ENCODE data around the gene COPS2.

Gene COPS2

DNA sequence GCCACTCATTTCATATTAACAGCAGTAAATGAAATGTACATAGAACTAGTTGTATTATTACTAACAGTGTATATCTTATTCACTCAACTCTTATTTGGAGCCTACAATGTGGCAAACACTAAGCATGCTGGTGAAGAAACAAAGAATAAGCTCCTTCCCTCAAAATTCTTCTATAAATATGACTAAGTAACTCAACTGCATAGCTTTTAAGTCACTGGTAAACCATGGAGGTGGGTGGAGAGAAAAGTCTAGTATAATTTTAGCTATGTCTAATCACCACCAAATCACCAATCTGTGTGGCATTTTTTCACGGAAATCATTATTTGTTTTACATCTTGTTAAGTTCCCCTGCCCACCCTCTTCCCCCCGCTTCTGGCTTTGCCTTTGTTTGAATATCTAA is 17.5 kb downstream of the COPS2 start:
- no peak overlapping the region for H3K27ac ChIP-seq
- TF ChIP-seq, protein P1, sequence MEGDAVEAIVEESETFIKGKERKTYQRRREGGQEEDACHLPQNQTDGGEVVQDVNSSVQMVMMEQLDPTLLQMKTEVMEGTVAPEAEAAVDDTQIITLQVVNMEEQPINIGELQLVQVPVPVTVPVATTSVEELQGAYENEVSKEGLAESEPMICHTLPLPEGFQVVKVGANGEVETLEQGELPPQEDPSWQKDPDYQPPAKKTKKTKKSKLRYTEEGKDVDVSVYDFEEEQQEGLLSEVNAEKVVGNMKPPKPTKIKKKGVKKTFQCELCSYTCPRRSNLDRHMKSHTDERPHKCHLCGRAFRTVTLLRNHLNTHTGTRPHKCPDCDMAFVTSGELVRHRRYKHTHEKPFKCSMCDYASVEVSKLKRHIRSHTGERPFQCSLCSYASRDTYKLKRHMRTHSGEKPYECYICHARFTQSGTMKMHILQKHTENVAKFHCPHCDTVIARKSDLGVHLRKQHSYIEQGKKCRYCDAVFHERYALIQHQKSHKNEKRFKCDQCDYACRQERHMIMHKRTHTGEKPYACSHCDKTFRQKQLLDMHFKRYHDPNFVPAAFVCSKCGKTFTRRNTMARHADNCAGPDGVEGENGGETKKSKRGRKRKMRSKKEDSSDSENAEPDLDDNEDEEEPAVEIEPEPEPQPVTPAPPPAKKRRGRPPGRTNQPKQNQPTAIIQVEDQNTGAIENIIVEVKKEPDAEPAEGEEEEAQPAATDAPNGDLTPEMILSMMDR (conservative IDR thresholded peaks at IDR 0.05), result no peak

DNA sequence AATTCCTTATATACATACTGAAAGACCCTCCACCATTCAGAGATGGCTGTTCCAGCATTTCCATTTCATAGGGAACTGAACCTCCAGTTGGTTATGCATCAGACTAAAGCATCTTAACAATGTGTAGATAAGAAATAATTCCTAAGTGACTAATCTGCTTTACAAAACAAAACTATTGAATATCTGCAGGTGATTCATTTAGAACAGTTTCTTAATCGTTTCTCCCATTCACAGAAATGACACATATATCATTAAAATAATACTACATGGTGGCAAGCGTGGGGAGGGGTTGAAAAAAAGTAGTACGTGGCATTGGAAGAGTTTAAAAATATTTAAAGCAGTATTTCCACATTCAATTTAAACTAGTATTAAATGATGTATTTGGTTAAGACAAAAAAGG is 19.5 kb downstream of the COPS2 start:
- TF ChIP-seq, protein P1 (conservative IDR thresholded peaks at IDR 0.05), result no peak
- no peak overlapping the region for H3K27ac ChIP-seq

DNA sequence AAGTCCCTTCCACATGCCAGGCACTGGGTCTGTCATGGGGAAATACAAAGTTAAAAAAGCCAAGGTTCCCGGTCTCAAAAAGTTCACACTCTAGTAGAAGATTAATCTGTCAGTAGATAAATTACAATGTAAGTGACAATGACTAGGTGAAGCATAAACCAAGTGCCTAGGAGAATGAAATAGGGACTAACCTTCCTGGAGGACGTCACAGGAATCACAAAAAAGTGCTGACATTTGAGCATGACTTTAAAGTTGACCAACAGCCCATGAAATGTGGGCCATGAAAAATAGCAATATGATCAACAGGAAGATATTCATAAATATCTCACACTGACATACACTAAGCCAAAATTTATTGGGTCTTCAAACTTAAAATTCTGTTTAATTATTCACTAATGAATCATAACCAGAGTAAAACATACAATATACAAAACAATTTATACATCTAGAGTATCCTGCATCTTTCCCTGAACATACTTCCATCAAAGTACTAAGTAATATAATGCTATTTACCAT is 20.0 kb downstream of the COPS2 start:
- TF ChIP-seq, protein P1 (conservative IDR thresholded peaks at IDR 0.05), result no peak
- no peak overlapping the region for H3K27ac ChIP-seq

DNA sequence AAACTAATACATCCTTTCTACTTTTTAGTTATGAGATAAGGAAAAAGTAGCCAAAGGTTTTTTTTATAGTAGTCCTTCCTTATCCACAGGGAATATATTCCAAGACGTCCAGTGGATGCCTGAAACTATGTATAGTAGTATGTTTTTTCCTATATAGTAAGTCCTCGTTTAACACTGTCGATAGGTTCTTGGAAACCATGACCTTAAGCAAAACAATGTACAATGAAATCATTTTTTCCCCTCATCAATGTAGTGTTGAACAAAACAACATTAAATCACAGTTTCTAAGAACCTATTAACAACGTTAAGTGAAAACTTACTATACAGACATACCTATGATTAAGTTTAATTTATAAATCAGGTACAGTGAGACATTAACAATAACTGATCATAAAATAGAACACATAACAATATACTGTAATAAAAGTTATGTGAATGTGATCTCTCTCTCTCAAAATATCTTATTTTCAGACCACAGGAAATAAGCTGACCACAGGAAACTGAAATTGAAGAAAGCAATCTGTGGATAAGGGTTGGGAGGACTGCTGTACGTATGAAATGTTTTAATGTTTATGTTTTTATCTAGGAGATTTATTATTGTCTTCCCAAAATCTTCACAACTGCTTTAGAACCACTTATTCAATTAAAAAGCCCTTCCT is 20.6 kb downstream of the COPS2 start:
- no peak overlapping the region for H3K27ac ChIP-seq

DNA sequence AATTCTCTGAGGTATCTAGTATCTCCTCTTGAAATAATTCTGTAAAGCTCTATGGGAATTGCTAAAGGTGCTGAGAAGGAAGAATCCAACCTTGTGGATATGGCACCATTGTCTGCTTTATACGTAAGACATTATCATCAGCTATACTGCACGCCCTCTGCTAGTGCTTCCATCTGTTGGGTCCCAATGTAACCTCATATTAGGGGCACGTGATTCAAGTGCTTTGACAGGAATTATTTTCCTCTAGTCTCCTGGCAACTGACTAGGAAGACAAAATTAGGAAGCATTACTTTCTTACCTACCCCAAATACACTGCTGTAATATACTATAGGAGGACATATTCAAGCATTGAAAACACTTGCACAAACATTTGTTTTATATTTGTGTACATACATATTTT is 24.0 kb downstream of the COPS2 start:
- H3K27ac ChIP-seq, result no peak overlapping the region
- TF ChIP-seq, protein P1 (conservative IDR thresholded peaks at IDR 0.05), result no peak

More for the DNA sequence above, 20.6 kb downstream of the COPS2 start:
- TF ChIP-seq, protein P1 (conservative IDR thresholded peaks at IDR 0.05), result no peak

DNA sequence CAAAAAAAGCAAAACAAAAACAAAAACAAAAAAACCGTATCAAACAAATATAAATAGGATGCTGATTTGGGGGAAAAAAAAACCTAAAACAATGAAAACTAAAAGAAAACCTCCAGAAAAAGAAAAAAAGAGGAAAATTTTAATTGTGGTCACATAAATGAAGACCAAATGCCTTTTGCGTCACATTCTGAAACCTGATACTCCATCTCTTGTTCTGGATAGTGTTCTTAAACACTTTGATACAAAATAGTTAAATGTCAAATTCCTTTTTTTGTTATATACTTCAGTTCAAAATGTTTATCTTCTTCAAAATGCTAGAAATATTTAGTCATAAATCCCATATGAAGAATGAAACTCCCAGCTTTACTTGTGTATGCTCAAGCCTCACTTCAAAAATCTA is 31.0 kb downstream of the COPS2 start:
- no peak overlapping the region for H3K27ac ChIP-seq
- TF ChIP-seq, protein P1 (conservative IDR thresholded peaks at IDR 0.05), result no peak

DNA sequence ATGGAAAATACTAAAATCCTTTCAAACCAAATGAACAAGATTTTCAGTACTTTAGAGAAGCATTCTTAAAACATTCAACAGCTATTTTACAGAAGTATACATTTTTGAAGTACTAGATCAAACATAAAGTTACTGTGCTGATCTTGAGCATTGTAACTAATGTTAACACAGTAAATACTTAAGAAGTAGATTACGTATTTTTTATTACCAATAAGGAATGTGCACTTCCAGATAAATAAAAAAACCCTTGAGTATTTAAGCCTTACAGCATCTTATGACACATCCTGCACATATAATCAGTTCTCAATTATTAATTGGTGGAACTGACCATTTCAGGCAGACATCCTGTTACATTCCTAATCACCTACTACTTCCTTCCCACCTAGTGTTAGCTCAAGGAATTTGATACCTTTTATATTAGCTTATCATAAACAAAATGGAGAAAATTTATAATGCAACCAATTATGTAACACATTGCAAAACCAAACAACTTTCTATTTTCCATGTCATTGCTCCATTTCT is 32.8 kb downstream of the COPS2 start:
- TF ChIP-seq, protein P1 (conservative IDR thresholded peaks at IDR 0.05), result no peak

More for the DNA sequence above, 32.8 kb downstream of the COPS2 start:
- H3K27ac ChIP-seq, result no peak overlapping the region; the same call in 1 of the 2 replicates
